ENCODE data around the gene DHRS3.

DHRS3 gene

GRCh38 chr1:12627296-12627695 lies 9.3 kb upstream of the DHRS3 start:
- no peaks in the 10 kb centered on the region for H3K9me3 ChIP-seq (ENCODE audit: control insufficient read depth, low read length)
- H3K36me3 ChIP-seq (ENCODE audit: control insufficient read depth, insufficient read depth, low read length) = no peaks in the 10 kb centered on the region
- 91 to 92% methylated on average over 5 of the region's 5 CpGs for WGBS, 2 experiments
- H3K27ac ChIP-seq (ENCODE audit: insufficient read depth, low read depth, low read length, poor library complexity, severe bottlenecking) = no peak overlapping the region
- peaks cover 9% of the 10 kb centered on the region for H3K4me1 ChIP-seq (ENCODE audit: control insufficient read depth, insufficient read depth, low read length)
- H3K4me3 ChIP-seq (ENCODE audit: insufficient read depth, low read depth, low read length) = no peak overlapping the region
- no peaks in the 10 kb centered on the region for H3K27me3 ChIP-seq (ENCODE audit: control insufficient read depth, insufficient read depth, low read length, poor library complexity, severe bottlenecking)

GRCh38 chr1:12626888-12627287 lies 8.9 kb upstream of the DHRS3 start:
- Histone ChIP-seq H3K4me1 (ENCODE audit: control insufficient read depth, insufficient read depth, low read length) (peaks cover 9% of the 10 kb centered on the region), H3K9me3 (ENCODE audit: control insufficient read depth, low read length) (no peaks in the 10 kb centered on the region), H3K27ac (ENCODE audit: insufficient read depth, low read depth, low read length, poor library complexity, severe bottlenecking) (no peak overlapping the region), H3K36me3 (ENCODE audit: control insufficient read depth, insufficient read depth, low read length) (no peaks in the 10 kb centered on the region), H3K4me3 (ENCODE audit: insufficient read depth, low read depth, low read length) (no peak overlapping the region), H3K27me3 (ENCODE audit: control insufficient read depth, insufficient read depth, low read length, poor library complexity, severe bottlenecking) (no peaks in the 10 kb centered on the region)
- WGBS, 2 experiments = 57 to 61% methylated on average over 4 of the region's 4 CpGs

- no peaks in the 10 kb centered on the region for H3K27me3 ChIP-seq (ENCODE audit: control insufficient read depth, insufficient read depth, low read length, poor library complexity, severe bottlenecking)
- 94 to 95% methylated on average over 6 of the region's 6 CpGs for WGBS, 2 experiments
- H3K9me3 ChIP-seq (ENCODE audit: control insufficient read depth, low read length) = no peaks in the 10 kb centered on the region
- no peaks in the 10 kb centered on the region for H3K36me3 ChIP-seq (ENCODE audit: control insufficient read depth, insufficient read depth, low read length)
- peaks cover 14% of the 10 kb centered on the region for H3K4me1 ChIP-seq (ENCODE audit: control insufficient read depth, insufficient read depth, low read length)
- no peak overlapping the region for H3K27ac ChIP-seq (ENCODE audit: insufficient read depth, low read depth, low read length, poor library complexity, severe bottlenecking)
- no peak overlapping the region for H3K4me3 ChIP-seq (ENCODE audit: insufficient read depth, low read depth, low read length)
Observed at GRCh38 chr1:12625276-12625675, 7.3 kb upstream of the DHRS3 start.

GRCh38 chr1:12622506-12622905 lies 4.5 kb upstream of the DHRS3 start:
- H3K4me1 ChIP-seq (ENCODE audit: control insufficient read depth, insufficient read depth, low read length) = peaks cover 18% of the 10 kb centered on the region
- H3K9me3 ChIP-seq (ENCODE audit: control insufficient read depth, low read length) = no peaks in the 10 kb centered on the region
- H3K27me3 ChIP-seq (ENCODE audit: control insufficient read depth, insufficient read depth, low read length, poor library complexity, severe bottlenecking) = peaks cover 20% of the 10 kb centered on the region
- WGBS, 2 experiments = 87 to 88% methylated on average over 12 of the region's 12 CpGs
- H3K36me3 ChIP-seq (ENCODE audit: control insufficient read depth, insufficient read depth, low read length) = no peaks in the 10 kb centered on the region
- H3K27ac ChIP-seq (ENCODE audit: insufficient read depth, low read depth, low read length, poor library complexity, severe bottlenecking) = no peak overlapping the region
- no peak overlapping the region for H3K4me3 ChIP-seq (ENCODE audit: insufficient read depth, low read depth, low read length)

DNA sequence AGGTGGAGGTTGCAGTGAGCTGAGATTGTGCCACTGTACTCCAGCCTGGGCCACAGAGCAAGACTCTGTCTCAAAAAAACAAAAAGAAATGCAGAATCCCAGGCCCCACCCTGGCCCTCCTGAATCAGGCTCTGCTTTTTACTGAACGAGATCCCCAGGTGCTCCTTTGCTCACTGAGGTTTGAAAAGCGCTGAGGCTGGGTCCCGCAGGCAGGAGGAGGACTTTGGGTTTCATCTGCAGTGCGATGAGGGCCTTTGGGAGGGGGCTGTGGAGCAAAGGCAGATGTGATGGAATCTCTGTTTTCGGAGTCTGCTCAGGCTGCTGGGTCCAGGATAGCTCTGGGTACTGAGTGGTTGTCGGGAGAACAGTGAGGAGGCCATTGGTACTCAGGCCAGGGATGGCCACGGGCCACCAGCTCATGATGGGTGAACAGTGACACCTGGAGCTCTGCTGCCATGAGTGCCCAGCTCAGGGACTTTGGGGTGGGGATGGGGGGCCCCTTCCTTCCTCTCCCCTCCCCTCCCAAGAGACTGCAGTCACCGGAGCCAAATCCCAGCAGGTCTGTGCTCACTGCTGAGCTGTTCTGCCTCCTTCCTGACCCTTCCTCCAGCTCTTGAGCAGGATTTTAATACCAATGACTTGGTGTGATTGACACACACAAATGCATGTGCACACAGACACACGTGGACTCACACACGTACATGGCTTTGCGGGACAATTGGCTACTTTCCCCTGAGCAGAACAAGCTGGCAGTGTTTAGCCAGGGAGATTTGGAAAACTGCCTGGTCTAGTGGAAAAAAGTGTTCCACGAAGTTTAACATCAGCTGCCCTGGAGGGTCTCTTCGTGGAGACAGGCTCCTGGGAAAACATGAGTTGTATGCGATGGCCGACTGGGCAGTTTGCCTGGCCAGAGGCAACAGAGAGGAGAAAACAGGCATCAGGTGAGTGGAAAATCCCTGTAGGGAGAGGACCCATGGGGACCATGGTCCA lies 3.6 kb upstream of the DHRS3 start:
- no peak overlapping the region for H3K4me3 ChIP-seq (ENCODE audit: insufficient read depth, low read depth, low read length)
- peaks cover 23% of the 10 kb centered on the region for H3K4me1 ChIP-seq (ENCODE audit: control insufficient read depth, insufficient read depth, low read length)
- no peak overlapping the region for H3K27ac ChIP-seq (ENCODE audit: insufficient read depth, low read depth, low read length, poor library complexity, severe bottlenecking)
- H3K9me3 ChIP-seq (ENCODE audit: control insufficient read depth, low read length) = no peaks in the 10 kb centered on the region
- H3K27me3 ChIP-seq (ENCODE audit: control insufficient read depth, insufficient read depth, low read length, poor library complexity, severe bottlenecking) = peaks cover 29% of the 10 kb centered on the region
- no peaks in the 10 kb centered on the region for H3K36me3 ChIP-seq (ENCODE audit: control insufficient read depth, insufficient read depth, low read length)
- 88 to 89% methylated on average over 15 of the region's 15 CpGs for WGBS, 2 experiments

GRCh38 chr1:12620931-12621330 lies 2.9 kb upstream of the DHRS3 start:
- 90% methylated on average over 8 of the region's 8 CpGs for WGBS, 2 experiments
- H3K4me3 ChIP-seq (ENCODE audit: insufficient read depth, low read depth, low read length) = no peak overlapping the region
- H3K27ac ChIP-seq (ENCODE audit: insufficient read depth, low read depth, low read length, poor library complexity, severe bottlenecking) = no peak overlapping the region
- peaks cover 30% of the 10 kb centered on the region for H3K4me1 ChIP-seq (ENCODE audit: control insufficient read depth, insufficient read depth, low read length)
- H3K9me3 ChIP-seq (ENCODE audit: control insufficient read depth, low read length) = no peaks in the 10 kb centered on the region
- H3K27me3 ChIP-seq (ENCODE audit: control insufficient read depth, insufficient read depth, low read length, poor library complexity, severe bottlenecking) = peaks cover 36% of the 10 kb centered on the region
- H3K36me3 ChIP-seq (ENCODE audit: control insufficient read depth, insufficient read depth, low read length) = no peaks in the 10 kb centered on the region

- WGBS, 2 experiments = 59 to 65% methylated on average over 4 of the region's 4 CpGs
- peaks cover 40% of the 10 kb centered on the region for H3K27me3 ChIP-seq (ENCODE audit: control insufficient read depth, insufficient read depth, low read length, poor library complexity, severe bottlenecking)
Observed at GRCh38 chr1:12620488-12620865, 2.5 kb upstream of the DHRS3 start.

GRCh38 chr1:12619792-12620487 lies 1.9 kb upstream of the DHRS3 start:
- no peaks in the 10 kb centered on the region for H3K36me3 ChIP-seq (ENCODE audit: control insufficient read depth, insufficient read depth, low read length)
- H3K9me3 ChIP-seq (ENCODE audit: control insufficient read depth, low read length) = no peaks in the 10 kb centered on the region
- H3K27ac ChIP-seq (ENCODE audit: insufficient read depth, low read depth, low read length, poor library complexity, severe bottlenecking) = no peak overlapping the region
- H3K4me3 ChIP-seq (ENCODE audit: insufficient read depth, low read depth, low read length) = peak overlapping the region; percentile 72
- peaks cover 38% of the 10 kb centered on the region for H3K4me1 ChIP-seq (ENCODE audit: control insufficient read depth, insufficient read depth, low read length)
- 17 to 18% methylated on average over 23 of the region's 23 CpGs for WGBS, 2 experiments
- peaks cover 46% of the 10 kb centered on the region for H3K27me3 ChIP-seq (ENCODE audit: control insufficient read depth, insufficient read depth, low read length, poor library complexity, severe bottlenecking)

More at GRCh38 chr1:12620488-12620865, 2.5 kb upstream of the DHRS3 start:
- H3K4me3 ChIP-seq (ENCODE audit: insufficient read depth, low read depth, low read length) = no peak overlapping the region
- no peak overlapping the region for H3K27ac ChIP-seq (ENCODE audit: insufficient read depth, low read depth, low read length, poor library complexity, severe bottlenecking)
- no peaks in the 10 kb centered on the region for H3K36me3 ChIP-seq (ENCODE audit: control insufficient read depth, insufficient read depth, low read length)
- no peaks in the 10 kb centered on the region for H3K9me3 ChIP-seq (ENCODE audit: control insufficient read depth, low read length)
- peaks cover 33% of the 10 kb centered on the region for H3K4me1 ChIP-seq (ENCODE audit: control insufficient read depth, insufficient read depth, low read length)

- H3K27me3 ChIP-seq (ENCODE audit: control insufficient read depth, insufficient read depth, low read length, poor library complexity, severe bottlenecking) = peaks cover 53% of the 10 kb centered on the region
- no peak overlapping the region for H3K27ac ChIP-seq (ENCODE audit: insufficient read depth, low read depth, low read length, poor library complexity, severe bottlenecking)
- peaks cover 39% of the 10 kb centered on the region for H3K4me1 ChIP-seq (ENCODE audit: control insufficient read depth, insufficient read depth, low read length)
- H3K9me3 ChIP-seq (ENCODE audit: control insufficient read depth, low read length) = no peaks in the 10 kb centered on the region
- no peaks in the 10 kb centered on the region for H3K36me3 ChIP-seq (ENCODE audit: control insufficient read depth, insufficient read depth, low read length)
- 2% methylated on average over 30 of the region's 30 CpGs for WGBS, 2 experiments
- peak overlapping the region; percentile 72 for H3K4me3 ChIP-seq (ENCODE audit: insufficient read depth, low read depth, low read length)
Observed at GRCh38 chr1:12618965-12619791, 1.2 kb upstream of the DHRS3 start.

GRCh38 chr1:12618661-12618964 lies 603 bp upstream of the DHRS3 start:
- Histone ChIP-seq H3K27ac (ENCODE audit: insufficient read depth, low read depth, low read length, poor library complexity, severe bottlenecking) (no peak overlapping the region), H3K4me3 (ENCODE audit: insufficient read depth, low read depth, low read length) (peak overlapping the region; percentile 72), H3K9me3 (ENCODE audit: control insufficient read depth, low read length) (no peaks in the 10 kb centered on the region), H3K4me1 (ENCODE audit: control insufficient read depth, insufficient read depth, low read length) (peaks cover 39% of the 10 kb centered on the region), H3K36me3 (ENCODE audit: control insufficient read depth, insufficient read depth, low read length) (no peaks in the 10 kb centered on the region), H3K27me3 (ENCODE audit: control insufficient read depth, insufficient read depth, low read length, poor library complexity, severe bottlenecking) (peaks cover 57% of the 10 kb centered on the region)
- 0% methylated on average over 6 of the region's 6 CpGs for WGBS, 2 experiments
